IPS DF 4.7 (cell line): ENCODE results near the gene ACSL5.

ENCODE experiments used
- DNase-seq: peaks from one replicate; pipeline ENCODE4 v3.0.0-alpha.2; 2013; ENCODE audit warnings: low spot score; ENCODE audit errors: extremely low read depth

Gene ACSL5

DNA sequence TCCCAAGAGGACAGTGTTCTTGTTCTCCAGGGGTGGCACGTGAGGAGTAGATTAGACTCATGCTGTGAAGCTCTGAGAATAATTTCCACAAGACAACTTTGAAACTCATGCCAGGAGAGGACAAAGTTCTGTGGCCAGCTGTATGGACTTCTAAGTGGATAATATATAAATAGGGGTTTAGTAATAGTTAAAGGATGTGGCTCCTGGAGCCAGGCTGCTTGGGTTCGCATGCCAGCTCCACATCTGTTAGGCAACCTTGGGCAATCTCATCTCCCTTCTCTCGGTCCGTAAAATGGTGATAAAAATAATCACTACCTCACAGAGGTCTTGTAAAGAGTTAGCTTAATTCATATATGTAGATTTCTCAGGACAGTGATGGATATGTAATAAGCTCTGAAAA is 35.8 kb downstream of the ACSL5 start:
- DNase-seq, result no peak

DNA sequence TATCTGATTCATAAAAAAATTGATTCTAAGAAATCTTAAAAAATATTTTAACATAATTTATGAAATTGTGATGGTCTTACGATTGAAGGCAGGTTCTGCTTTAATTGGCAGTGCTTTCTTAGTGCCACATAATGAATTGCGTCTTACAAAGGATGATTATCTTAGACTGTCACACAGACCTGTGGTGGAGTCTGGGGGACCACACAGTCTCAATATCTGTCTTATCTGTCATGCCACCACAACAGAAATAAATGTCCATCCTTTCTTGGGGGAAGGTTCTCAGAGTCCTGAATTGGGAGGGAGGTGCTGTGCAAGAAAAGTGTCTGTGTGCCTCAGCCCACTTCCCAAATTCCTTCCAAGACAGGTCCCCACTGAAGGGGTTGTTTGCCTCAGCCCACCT is 38.8 kb downstream of the ACSL5 start:
- no peak for DNase-seq

DNA sequence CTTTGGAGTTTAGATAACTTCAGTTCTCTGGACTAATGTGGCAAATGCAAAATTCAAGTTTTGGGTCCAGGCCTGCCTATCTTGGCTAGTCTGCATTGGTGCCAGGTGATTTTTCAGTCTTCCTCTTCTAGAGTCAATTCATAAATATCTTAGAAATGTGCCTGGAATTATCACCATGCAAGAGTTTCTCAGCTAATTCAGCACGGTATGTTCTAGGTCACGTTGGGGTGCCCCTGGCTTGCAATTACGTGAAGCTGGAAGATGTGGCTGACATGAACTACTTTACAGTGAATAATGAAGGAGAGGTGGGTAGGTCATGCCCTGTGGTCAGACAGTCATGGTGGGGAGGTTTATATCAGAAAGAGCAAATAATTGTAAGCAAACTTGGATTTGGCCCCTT is 47.8 kb downstream of the ACSL5 start:
- no peak for DNase-seq

GRCh38 chr10:112424651-112425050 is 50.7 kb downstream of the ACSL5 start:
- no peak for DNase-seq

GRCh38 chr10:112426111-112426510 is 52.2 kb downstream of the ACSL5 start:
- DNase-seq, result no peak

GRCh38 chr10:112429147-112429546 is 55.2 kb downstream of the ACSL5 start:
- no peak for DNase-seq

GRCh38 chr10:112429654-112430230 is 55.8 kb downstream of the ACSL5 start:
- DNase-seq, result no peak

- no peak for DNase-seq
These were observed 59.2 kb downstream of the ACSL5 start for GRCh38 chr10:112433136-112433535.

DNA sequence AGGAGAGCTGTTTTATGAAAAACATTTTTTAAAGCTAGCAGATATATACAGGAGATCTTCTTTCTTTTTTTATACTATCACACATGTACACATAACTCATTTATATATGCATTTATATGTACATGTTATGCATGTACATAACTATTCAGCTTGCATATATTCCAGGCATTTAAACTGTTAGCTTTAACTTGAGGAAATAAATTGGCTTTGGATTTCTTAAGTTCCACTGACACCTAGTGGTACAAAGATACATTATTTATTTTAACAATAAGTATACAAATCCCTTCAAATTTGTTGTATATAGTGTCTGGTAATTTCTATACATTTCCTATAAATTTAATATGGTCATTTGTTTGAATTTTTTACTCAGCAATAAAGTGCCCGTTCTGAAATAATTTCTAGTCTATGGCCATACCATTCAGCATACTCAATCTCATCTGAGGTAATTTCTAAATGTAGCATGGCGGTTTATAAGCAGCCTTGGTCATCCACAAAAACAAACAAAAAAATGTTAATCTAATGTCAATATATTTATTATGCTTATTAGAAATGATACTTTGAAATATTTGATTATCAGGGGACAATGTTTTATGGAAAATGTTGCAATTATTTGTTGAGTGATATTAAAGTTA is 61.2 kb downstream of the ACSL5 start:
- DNase-seq, result no peak

- DNase-seq, result no peak
These were observed 64.4 kb downstream of the ACSL5 start for GRCh38 chr10:112438356-112438755.

- DNase-seq, result no peak
These were observed 67.6 kb downstream of the ACSL5 start for GRCh38 chr10:112441520-112441919.

- no peak for DNase-seq
These were observed 68.1 kb downstream of the ACSL5 start for GRCh38 chr10:112442063-112442462.

DNA sequence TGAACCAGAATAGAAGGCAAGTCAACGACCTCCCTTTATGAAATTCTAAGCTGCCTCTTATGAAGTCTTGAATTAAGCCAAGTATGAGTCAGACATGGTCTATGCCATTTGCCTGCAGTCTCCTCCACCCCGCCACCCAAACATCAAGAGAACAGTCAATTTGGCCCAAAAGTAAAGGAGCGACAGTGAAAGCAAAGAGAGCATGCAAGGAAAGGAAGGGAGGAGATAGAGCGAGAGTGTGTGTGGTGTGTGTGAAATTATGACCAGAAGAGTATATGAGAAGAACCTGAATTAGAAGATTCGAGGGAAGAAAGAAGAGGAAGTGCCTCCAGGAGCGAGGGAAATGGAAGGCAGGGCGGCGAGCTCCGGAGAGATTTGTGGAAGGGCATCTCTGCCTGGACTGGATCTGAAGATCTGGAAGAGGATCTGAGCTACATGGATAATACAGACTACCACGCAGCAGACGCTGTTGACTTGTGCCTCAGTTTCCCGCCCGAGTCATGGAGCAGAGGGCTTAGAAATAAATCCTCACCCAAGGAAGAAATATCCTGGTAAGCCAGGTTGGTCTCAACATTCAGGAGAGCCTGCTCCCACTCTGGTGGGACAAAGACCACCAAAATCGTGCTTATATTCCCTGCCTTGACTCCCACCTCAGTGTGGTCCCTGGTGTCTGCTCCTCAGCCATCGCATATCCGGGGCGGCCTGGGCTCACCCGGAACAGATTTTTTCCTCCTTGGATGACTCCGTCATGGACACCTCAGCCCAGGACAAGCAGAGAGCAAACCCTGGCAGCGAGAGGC is 72.3 kb downstream of the ACSL5 start:
- no peak for DNase-seq

DNA sequence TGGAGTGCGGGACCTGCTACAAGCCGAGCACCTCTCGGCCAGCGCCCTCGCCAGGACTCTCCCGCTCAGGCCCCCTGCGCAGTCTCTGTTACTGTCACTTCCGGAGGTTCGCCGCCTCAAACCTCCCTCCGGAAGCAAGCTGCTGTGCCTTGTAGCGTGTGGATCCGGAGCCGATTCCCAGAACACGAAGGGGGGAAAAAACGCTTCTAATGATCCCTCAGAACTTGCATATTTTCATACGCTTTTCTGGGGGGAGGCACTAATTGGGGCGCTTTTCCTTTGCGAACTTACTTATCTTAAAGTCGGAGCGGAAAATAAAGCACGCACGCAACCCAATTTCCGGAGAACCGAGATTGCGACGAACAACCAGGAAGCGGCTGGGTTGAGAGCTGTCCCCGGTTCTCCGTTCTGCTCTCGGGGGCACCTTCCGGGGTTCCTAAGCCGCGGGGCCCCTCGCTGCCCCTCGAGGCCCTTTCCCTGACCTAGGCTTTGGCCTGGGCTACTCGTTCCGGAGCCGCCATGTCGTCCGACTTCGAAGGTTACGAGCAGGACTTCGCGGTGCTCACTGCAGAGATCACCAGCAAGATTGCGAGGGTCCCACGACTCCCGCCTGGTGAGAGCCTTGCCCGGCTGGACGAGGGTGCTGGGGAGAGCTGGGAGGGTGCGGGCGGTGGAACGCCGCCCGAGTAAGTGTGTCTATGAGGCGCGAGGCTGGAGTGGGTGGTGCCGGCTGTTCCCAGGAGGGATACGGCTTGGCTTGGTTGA is 73.1 kb downstream of the ACSL5 start, which contains the start of the genes VTI1A and ZDHHC6:
Gene VTI1A, plus strand, starts transcription at position 361 of the 765 bp plus-strand sequence. Its CDS starts 159 bp downstream, at position 520.
Gene ZDHHC6, minus strand, starts transcription at position 60 of the 765 bp plus-strand sequence. CDS start 1,478 bp downstream, outside the sequence.
- peak; percentile 28 for DNase-seq

GRCh38 chr10:112447620-112447928 is 73.7 kb downstream of the ACSL5 start:
- no peak for DNase-seq

GRCh38 chr10:112448888-112449287 is 75.0 kb downstream of the ACSL5 start:
- DNase-seq, result no peak

GRCh38 chr10:112454910-112455779 is 81.2 kb downstream of the ACSL5 start:
- no peak for DNase-seq

- no peak for DNase-seq
These were observed 82.6 kb downstream of the ACSL5 start for GRCh38 chr10:112456533-112456932.

GRCh38 chr10:112460366-112460765 is 86.5 kb downstream of the ACSL5 start:
- DNase-seq, result no peak

DNA sequence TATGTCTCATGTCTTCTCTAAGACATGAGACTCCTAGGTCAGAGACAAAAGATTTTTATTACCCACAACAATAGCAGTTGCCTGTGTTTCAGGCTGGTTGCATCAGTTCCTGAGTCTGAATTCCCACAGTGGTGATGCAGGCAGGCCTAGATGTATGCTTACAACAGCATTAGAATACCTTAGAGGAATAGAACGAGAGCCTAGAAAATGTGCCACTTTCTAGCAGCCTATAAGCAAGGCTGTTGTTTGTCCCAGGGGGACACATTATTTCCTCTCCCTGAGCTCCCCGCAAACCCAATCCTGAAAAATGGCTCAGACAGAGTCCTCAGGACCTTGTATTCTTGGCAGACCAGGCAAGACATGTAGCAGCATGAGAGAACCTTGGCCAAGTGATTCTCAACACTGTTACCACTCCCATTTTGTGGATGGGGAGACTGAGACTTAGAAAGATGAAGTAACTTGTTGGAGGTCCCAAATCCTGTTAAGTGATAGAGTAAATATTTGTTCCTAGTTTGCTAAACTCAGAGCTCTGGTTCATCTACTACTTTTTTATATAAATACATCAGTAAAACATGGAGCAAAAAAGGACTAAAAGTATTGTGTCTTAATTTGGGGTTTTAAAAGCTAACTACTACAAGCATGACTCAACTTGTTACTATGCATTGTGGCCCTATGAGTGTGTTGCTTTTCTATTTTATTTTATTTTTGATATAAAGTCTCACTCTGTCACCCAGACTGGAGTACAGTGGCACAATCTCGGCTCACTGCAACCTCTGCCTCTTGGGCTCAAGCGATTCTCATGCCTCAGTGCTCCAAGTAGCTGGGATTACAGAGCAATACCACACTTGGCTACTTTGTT is 87.3 kb downstream of the ACSL5 start:
- DNase-seq, result no peak
